ENCODE results near the gene C19orf67.
A peak's percentile ranks its signal among the peaks of the same experiment; 100 is the strongest.
"Not testable (repeated sequence)": the region's sequence is repeated elsewhere in the genome, so short reads cannot be mapped to it uniquely, and the experiment has no call there.

C19orf67 gene

DNA sequence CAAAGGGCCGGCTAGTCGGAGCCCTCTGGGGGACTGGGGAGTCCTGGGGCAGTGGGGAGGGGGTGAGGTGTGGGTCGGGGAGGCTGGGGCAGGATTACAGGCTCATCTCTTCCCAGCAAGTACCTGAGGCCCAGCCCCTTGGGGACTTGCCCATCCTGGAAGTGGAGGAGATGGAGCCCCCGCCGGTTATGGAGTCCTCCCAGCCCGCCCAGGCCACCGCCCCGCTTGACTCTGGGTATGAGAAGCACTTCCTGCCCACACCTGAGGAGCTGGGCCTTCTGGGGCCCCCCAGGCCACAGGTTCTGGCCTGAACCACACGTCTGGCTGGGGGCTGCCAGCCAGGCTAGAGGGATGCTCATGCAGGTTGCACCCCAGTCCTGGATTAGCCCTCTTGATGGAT lies 33.6 kb downstream of the C19orf67 start:
- H3K4me3 ChIP-seq (ENCODE audit: low read length): no peak overlapping the region
- no peak for DNase-seq (ENCODE audit: low read depth)
- TF ChIP-seq, protein P1, sequence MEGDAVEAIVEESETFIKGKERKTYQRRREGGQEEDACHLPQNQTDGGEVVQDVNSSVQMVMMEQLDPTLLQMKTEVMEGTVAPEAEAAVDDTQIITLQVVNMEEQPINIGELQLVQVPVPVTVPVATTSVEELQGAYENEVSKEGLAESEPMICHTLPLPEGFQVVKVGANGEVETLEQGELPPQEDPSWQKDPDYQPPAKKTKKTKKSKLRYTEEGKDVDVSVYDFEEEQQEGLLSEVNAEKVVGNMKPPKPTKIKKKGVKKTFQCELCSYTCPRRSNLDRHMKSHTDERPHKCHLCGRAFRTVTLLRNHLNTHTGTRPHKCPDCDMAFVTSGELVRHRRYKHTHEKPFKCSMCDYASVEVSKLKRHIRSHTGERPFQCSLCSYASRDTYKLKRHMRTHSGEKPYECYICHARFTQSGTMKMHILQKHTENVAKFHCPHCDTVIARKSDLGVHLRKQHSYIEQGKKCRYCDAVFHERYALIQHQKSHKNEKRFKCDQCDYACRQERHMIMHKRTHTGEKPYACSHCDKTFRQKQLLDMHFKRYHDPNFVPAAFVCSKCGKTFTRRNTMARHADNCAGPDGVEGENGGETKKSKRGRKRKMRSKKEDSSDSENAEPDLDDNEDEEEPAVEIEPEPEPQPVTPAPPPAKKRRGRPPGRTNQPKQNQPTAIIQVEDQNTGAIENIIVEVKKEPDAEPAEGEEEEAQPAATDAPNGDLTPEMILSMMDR (conservative IDR thresholded peaks at IDR 0.05; ENCODE audit: low read depth, low read length): no peak

DNA sequence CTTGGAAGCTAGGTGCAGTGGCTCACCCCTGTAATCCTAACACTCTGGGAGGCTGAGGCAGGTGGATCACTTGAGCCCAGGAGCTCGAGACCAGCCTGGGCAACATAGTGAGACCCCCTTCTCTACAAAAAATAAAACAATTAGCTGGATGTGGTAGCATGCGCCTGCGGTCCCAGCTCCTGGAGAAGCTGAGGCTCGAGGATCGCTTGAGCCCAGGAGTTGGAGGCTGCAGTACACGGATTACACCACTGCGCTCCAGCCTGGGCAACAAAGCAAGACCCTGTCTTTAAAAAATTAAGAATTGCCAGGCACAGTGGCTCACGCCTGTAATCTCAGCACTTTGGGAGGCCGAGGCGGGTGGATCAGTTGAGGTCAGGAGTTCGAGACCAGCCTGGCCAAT lies 34.6 kb downstream of the C19orf67 start:
- not testable (repeated sequence) for H3K4me3 ChIP-seq (ENCODE audit: low read length); DNase-seq (ENCODE audit: low read depth)

GRCh38 chr19:14050512-14050911 lies 35.1 kb downstream of the C19orf67 start:
- no peak for DNase-seq (ENCODE audit: low read depth)
- no peak overlapping the region for H3K4me3 ChIP-seq (ENCODE audit: low read length)
- TF ChIP-seq, protein P1 (conservative IDR thresholded peaks at IDR 0.05; ENCODE audit: low read depth, low read length): no peak

GRCh38 chr19:14048443-14049153 lies 37.0 kb downstream of the C19orf67 start:
- no peak for DNase-seq (ENCODE audit: low read depth)
- H3K4me3 ChIP-seq (ENCODE audit: low read length): no peak overlapping the region
- TF ChIP-seq, protein P1 (conservative IDR thresholded peaks at IDR 0.05; ENCODE audit: low read depth, low read length): peak; percentile 90

GRCh38 chr19:14047866-14048265 lies 37.7 kb downstream of the C19orf67 start:
- not testable (repeated sequence) for H3K4me3 ChIP-seq (ENCODE audit: low read length); DNase-seq (ENCODE audit: low read depth)

DNA sequence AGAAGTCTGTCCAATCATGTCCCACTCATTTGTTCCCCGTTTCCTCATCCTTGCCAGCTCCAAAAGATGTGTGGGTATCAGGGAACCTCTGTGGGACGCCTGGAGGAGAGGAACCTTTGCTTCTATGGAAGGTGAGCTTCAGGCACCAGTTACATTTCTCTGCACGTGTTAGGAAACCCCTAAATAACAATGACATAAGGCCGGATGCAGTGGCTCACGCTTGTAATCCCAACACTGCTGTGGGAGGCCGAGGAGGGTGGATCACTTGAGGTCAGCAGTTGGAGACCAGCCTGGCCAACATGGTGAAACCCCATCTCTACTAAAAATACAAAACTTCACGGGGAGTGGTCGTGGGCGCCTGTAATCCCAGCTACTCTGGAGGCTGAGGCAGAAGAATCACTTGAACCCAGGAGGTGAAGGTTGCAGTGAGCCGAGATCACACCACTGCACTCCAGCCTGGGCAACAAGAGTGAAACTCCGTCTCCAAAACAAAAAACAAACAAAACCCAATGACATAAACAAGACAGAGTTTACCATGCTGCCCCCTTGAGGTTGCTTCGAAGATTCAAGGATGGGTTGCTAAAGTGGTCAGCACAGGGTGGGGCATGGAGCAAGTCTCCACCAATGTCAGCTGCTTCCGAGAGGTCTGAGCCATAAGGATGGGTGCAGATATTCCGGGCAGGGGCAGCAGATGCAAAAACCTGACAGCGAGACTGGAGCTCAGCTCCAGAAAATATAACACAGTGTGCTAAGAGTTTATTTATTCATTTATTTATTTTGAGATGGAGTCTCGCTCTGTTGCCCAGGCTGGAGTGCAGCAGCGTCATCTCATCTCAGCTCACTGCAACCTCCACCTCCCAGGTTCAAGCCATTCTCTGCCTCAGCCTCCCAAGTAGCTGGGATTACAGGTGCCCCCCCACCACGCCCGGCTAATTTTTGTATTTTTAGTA lies 42.6 kb downstream of the C19orf67 start:
- not testable (repeated sequence) for H3K4me3 ChIP-seq (ENCODE audit: low read length); DNase-seq (ENCODE audit: low read depth)
- TF ChIP-seq, protein P1 (conservative IDR thresholded peaks at IDR 0.05; ENCODE audit: low read depth, low read length): peak; percentile 70

- TF ChIP-seq, protein P1 (conservative IDR thresholded peaks at IDR 0.05; ENCODE audit: low read depth, low read length): no peak
- DNase-seq (ENCODE audit: low read depth): no peak
- no peak overlapping the region for H3K4me3 ChIP-seq (ENCODE audit: low read length)
Observed at GRCh38 chr19:14039181-14039580, 46.4 kb downstream of the C19orf67 start.

DNA sequence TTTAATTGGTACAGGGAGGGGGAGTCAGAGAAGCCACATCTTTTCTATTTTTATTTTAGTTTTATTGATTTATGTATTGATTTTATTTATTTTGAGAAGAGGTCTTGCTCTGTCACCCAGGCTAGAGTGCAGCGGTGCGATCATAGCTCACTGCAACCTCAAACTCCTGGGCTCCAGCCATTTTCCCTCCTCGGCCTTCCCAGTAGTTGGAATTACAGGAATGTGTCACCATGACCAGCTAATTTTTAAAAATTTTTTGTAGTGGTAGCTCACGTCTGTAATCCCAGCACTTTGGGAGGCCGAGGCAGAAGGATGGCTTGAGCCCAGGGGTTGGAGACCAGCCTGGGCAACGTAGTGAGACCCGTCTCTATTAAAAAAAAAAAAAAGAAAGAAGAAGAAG lies 49.9 kb downstream of the C19orf67 start:
- TF ChIP-seq, protein P1 (conservative IDR thresholded peaks at IDR 0.05; ENCODE audit: low read depth, low read length): no peak
- no peak for DNase-seq (ENCODE audit: low read depth)
- no peak overlapping the region for H3K4me3 ChIP-seq (ENCODE audit: low read length)
